GM21723 (cell line): Measurements from ENCODE around the gene MEF2A.

ENCODE experiments used
- ATAC-seq: cut with Tn5 transposase; IDR thresholded peaks from one replicate; pipeline ENCODE4 v1.9.1; 2021; ENCODE audit warnings: mild to moderate bottlenecking, moderate library complexity; ENCODE audit not compliant: unreplicated experiment

The MEF2A gene

DNA sequence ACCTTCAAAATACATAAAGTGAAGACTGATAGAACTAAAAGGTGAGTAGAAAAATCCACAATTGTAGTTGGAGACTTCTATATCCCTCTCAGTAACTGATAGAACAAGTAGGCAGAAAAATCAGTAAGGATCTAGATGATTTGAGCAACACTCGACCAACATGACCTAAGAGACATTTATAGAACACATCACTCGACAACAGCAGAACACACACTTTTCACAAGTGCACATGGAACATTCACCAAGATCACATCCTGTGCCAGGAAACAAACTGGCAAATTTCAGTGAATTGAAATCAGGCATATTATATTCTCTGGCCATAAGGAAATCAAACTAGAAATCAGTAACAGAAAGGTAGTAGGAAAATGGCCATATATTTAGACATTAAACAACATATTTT is 130.3 kb downstream of the MEF2A start:
- no peak for ATAC-seq

DNA sequence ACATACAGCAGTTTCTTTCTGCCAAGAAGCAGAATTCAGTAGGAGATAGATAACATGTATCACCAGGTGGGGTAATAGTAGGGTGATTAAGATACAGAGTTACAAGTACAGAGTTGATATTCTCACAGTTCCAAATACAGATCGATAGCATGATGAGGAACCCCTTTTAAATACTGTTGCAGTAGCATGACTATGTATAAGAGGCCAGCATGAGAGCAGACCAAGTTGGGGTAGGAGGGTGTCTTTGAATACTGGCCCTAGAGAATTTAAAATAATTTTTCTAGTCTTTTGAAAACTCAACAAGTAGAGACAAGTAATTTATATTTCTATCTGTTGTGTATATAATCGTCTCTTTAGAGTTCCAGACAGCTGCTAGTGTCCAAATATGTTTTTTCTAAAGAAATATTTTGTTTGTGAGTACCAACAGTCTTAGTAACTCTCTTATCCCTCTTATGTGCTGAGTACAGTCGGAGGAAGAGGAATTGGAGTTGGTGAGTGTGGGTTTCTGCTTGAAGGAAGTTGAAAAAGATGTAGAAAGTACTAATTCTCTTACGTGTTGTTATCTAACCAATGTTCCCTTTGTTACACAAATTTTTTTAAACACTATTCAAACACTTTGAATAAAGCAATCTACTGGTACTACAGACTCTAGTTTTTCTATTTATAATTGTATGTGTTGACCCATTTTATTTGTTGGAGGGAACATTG is 137.3 kb downstream of the MEF2A start:
- peak; percentile 8 for ATAC-seq

DNA sequence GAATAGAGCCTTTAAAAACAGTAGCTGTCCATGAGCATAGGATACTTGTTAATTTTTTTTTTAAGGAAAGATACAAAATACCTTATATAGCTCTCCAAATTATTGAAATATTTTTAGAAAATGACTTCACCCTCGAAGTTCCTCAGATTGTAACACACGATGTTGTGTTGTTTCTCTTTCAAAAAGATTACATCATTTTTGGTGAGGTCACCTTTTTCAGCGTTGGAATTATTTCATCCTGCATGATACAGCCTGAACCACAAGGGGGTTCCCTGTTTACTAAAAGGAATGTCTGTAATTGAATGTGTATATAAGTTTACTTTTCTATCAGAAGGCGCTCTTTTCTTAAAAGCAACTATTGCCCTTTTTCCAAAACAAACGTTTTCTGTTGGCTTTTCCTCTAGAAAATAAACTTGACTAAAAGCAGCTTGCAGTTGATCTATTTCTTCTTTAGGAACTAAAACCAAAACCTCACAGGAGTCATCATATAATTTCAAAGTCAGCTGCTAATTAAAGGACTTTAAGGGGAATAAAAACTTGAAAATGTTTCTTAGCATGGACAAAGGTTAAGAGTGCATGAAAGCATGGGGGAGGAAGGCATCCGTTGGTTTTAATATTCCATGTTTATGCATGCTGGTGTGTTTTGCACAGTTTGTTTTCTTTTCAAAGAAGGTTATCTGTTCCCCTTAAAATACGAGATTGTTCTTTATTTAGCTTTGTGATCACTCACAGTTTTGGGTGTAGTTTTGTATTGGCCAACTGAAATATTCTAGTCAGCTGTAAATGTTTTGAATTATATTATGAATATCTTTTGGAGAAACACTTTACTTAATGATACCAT is 138.0 kb downstream of the MEF2A start:
- ATAC-seq = peak; percentile 67

DNA sequence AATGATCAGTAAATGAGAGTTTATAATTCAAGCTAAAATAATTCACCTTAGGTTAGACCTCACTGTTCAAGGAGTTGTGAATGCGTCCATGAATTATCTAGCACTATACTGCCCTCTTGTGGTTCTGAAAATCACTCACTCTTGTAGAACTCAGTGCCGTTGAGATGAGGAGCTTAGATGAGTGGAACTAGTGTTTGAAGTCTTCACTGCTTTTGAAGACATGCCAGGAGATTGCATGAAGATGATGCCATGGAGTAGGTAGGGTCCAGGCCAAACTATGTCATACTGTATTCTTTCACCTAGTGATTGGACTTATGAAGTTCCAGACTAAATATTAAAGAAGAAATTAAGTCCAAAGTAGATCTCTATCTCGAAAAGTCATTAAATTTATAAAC is 138.7 kb downstream of the MEF2A start:
- peak; percentile 76 for ATAC-seq

DNA sequence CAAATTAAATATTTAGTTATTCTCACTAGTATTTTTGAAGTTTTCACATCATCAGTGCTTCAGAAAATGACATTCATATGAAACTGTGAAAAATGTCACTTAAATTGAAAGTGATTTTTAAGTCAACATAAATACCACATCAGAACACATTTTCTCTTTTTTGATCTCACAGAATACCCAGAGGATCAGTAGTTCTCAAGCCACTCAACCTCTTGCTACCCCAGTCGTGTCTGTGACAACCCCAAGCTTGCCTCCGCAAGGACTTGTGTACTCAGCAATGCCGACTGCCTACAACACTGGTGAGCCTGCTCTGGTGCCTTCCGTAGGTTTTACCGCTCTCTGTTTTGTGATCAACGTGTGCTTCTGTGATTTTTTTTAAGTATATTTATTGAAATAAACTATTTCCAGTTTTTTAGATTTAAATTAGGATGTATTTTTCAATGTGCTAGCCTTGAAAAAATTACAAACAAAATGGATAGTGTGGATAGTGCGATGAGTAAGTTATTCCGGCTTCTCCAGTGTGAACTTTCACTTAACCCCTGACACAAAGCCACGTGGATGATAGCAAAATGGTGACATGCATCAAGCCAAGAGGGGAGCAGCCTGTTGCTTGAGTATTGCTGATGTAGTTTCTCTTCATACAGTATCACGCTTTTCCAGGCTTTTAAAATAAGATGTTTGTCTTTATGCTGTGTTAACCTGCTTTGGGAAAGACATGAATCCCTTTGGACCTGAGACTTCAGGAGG is 140.9 kb downstream of the MEF2A start:
- no peak for ATAC-seq

DNA sequence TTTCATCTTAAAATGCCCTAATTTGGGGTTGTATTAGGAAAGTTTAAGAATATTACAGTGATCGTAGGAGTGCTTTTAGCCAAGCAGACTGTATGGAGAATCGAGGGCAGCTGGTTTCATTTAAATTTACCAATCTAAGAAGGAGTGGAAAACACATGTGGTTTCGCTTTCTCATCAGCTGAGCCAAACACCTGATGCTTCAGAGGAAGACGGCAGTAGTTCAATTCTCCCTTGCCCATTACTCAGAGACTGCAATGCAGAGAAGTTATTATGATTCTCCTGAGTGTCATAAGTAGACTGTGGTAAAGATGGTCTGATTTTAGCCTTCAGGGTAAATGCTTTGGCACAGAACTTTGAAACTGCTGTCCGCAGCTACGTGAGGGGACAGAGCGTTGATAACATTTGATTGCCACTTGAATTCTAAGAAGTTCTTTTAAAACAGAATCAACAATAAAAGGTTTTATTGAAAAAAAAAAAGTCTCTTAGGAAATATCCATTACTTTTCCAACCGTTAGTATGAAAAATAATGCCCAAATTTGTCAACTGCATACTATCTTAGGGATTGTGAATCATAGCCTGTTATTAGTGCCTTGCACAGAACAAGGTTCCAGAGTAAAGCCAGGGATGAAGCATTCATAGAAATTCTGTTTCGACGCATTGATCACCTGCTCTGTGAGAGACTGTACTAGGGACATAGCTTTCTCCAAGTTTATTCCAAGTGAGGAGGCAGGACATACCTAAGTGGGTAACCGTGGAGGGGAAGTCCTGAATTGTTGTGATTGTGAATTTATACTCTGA is 141.9 kb downstream of the MEF2A start:
- no peak for ATAC-seq

DNA sequence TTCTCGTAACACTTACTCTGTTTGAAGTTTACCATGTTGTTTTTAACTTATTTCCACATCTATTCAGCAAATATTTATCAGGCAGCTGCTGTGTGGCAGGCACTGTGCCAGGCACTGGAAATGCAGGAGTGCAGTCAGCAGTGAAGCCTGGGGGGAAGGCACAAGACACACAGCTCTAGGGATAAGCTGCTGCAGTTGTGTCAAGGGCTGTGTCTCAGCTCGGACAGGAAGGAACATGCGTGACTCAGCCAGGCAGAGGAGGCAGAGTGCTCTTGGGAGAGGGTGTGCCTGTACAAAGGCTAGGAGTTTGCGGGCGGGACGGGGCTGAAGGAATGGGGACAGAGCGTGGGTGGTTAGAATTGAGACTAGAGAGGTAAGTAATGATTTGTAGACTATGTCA is 142.8 kb downstream of the MEF2A start:
- ATAC-seq = no peak

DNA sequence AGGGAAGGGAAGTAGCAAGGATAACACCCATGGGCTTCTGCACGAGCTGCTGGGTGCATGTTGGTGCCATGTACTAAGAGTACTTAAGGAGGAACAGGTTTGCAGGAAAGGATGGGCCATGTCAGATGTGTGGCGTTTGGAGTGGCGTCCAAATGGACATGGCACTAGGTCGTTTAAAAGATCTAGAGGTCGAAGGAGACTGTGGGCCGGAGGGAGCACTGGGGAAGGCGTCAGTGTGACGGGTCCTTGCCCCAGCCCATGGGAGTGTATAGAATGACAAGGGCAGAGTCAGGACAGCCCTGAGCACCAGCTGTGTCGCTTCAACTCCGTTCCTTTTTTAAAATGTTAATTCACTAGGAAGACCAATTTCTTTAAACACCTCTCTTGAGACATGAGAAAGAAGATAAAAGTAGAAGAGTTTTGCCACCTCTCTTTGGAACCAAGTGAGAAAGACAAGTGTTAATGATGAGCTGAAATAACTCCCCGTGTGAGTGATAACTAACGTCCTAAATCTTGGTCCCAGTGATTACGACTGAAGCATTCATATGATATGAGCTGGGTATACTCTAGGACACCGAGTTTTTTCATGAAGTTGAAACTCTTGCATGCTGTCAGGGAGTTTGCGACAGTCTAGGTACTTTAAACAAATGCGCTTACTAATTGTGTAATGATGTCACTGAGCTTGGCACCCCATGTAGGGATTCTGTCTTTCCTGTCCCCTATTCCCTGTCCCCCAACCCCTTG is 143.6 kb downstream of the MEF2A start:
- ATAC-seq = no peak

DNA sequence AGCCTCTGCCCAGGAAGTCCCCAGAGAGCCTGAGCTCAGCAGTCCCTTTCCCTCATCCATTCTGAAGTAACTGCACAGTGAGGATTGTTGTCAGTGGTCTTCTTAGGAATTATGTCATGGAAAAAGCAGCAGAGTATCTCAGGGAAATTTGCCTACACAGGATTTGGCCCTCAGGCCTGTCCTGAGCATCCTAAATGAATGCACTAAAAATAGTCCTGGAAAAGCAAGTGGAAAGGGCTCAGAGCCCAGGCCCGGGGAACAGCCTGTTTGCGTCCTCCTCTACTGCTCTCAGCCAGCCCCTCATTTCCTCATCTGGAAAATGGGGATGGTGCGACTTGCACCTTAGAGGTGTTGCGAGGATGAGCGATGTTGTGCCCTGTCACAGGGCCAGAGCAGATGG is 145.8 kb downstream of the MEF2A start:
- no peak for ATAC-seq

DNA sequence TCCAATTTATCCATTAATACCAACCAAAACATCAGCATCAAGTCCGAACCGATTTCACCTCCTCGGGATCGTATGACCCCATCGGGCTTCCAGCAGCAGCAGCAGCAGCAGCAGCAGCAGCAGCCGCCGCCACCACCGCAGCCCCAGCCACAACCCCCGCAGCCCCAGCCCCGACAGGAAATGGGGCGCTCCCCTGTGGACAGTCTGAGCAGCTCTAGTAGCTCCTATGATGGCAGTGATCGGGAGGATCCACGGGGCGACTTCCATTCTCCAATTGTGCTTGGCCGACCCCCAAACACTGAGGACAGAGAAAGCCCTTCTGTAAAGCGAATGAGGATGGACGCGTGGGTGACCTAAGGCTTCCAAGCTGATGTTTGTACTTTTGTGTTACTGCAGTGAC is 146.6 kb downstream of the MEF2A start:
- no peak for ATAC-seq

DNA sequence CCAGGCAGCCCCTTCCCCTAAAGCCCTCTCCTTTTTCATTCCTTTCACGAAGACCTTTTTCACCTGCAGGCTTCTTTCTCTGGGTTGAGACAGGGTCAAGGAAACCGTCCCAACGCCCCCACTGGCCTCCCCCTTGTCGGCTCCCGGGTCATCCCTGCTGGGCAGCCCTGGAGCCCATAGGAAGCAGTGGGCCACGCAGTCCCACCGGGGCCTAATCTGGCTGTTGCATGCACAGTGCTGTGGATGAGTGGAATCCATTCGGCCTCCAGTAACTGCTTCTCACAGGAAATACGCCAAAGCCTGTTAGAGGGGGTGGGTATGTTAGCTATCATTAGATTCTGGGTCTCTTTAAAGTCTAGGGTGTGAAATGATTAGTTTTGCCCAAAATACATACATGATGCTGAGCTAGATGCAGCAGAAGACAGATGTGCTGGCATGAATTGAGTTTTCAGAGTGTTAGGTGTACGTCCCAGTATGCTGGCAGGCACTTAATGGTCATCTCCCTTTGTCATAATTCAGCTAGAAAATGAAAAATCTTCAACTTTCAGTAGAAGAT is 150.8 kb downstream of the MEF2A start:
- no peak for ATAC-seq

DNA sequence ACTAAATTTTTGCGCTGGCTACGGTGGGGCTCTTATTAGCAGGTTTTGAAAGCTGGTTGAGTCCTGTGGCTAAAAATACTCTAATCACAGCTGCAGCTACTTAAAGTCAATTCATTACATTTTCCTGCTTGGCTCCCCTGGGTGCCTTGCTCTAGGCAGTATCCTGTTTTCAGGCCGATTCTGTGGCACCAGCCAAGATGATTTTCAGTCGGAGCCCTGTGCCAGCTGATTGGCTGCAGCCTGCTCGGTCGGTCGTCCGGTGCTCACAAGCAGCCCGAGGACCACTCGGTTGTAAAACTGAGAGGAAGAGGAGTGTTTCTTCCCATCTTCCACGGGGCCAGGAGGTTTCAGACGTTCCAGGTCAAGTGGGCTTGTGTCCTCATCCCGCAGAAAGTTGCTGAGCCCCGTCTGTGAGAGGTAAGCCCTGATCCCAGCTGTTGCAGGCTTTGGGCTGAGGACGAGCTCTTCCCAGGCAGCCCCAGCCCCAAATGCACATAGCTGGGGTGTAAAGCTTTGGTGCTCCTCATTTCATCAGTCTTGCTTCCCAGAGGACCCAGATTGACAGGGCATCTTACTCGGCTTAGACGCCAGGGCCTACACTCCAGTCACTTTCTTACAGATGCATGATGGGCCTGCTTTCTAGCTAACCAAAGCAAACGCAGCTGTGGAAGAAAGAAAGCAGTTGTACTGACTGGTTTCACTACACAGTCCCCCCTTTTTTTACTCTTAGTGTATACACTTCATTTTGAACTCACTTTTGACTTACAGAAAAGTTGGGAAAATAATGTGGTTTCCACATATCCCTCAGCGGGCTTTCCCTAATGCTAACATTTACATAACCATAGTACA is 151.6 kb downstream of the MEF2A start:
- ATAC-seq = no peak

DNA sequence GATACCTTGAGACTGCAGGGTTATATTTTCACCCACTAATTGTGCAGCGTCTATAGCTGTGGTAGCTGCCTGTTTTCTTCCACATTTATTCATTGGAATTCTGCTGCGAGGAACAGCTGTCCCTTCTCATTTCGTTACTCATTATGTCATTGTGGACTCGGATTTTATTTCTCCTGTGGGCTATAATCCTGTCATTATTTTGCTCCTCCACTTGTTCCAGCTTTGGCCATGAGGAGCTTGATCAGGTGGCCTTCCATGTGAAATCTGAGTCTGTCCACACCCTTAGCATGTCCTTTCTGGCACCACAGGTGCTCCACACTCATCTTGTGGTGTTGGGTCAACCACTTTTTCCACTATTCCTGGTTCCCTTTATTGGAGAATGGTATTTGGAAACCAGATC is 152.6 kb downstream of the MEF2A start:
- no peak for ATAC-seq

DNA sequence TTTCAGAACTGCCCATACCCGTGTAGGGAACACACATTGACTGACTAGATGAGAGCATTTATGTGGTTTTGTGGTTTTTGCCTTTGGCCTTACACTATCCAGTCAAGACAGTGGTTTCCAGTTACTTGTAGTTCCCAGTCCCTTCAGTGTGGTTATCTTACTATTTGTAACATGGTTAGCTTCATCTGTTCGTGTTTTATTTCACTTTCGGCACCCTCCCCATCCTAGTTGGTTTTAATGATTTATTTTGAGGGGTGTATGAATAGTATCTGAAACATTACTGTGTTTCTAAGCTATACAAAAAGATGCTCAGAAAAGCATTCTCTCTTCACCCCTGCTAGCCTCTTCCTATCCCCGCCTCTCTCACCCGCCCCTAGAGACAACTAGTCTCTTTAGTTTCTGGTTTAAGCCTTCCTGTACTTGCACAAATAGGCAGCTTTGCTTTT is 153.3 kb downstream of the MEF2A start:
- ATAC-seq = peak; percentile 88

DNA sequence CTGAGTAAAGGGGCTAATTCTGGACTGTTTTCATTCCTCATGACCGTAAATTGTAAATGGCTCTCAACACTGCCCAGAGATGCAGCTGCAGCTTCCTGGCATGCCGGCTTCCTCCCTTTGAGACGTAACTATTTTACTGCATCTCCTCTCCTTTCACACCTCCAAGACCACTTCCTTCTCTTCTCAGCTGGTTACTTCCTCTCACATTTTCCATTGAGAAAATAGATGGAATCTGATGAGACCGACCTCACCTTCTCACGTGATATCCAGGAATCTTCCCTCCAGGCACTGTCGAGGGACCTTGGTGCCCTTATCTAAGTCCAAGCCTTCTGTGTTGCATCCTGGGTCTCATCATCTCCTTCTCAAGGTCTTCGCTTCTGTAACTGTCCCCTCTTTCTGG is 154.7 kb downstream of the MEF2A start:
- ATAC-seq = no peak

DNA sequence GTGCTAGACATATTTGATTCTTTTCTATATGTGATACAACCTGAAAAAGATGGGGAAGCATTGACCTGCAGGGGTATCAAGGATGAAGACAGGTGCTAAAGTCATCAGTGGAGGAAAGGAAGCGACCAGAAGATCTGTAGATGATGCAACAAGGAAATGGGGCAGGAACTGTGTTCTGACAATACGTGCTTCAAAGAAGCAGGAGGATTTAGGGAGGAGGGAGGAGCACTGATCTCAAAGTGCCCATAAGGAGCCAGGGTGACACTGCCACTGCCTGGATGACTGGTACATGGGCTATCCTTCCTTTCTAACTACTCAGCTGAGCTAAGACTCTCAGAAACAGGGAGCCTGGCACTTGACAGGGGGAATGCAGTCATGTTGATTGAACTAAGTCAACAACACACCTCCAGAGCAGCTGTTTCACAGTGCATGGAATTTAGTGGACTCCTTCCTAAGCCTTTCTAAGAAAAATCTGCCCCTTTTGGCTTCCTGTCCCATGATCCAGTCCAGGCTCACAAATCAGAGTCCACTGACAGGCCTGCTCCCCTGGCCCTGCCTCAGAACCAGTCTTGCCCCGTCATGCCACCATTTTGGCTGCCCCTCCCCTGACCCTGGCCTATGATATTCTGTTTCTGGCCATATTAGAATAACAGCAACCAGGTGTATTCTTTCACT is 155.5 kb downstream of the MEF2A start:
- no peak for ATAC-seq

DNA sequence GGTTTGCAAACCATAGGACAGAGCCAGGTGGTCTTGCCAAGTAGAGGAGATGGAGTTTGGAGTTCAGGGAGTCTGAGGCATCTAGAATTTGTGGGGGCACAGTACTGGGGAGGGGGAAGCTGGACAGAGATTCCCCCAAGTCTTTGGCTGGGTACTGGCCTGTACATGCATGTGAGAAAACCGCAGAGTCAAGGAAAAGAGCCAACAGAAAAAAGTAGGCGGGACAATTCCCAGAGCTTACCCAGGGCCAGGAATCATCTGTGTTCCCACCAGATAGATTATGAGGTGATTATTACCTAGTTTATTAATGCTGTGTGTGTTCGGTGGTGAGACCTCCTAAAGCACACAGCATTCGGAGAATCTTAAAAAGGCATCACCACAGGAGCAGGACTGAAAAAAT is 156.1 kb downstream of the MEF2A start:
- no peak for ATAC-seq

DNA sequence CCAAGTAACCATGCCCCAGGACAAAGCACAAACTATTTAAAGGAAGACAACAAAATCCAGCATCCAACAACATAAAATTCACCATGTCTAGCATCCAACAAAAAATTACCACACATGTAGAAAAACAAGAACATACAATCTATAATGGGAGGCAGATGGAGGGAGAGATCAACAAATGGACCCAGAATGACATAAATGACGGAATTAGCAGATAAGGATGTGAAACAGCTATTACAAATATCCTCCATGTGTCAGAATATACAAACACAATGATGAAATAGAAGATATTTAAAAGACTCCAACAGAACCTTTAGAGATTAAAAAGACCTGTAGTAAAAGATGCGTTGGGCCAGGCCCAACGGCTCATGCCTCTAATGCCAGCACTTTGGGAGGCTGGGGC is 156.6 kb downstream of the MEF2A start:
- no peak for ATAC-seq
